AG09319 (cell line): Measurements from ENCODE around the gene TSACC.
"Not testable (repeated sequence)": the region's sequence is repeated elsewhere in the genome, so short reads cannot be mapped to it uniquely, and the experiment has no call there.

Experiments used
- DNase-seq: peaks from one replicate; pipeline ENCODE4 v3.0.0-alpha.2; 2010; ENCODE audit warnings: low read depth; ENCODE audit errors: extremely low read depth
- CTCF ChIP-seq: IDR thresholded peaks from 2 replicates; pipeline ENCODE4 v1.5.1; 2011; ENCODE audit warnings: low read depth, mild to moderate bottlenecking, inconsistent platforms, low read length, moderate library complexity

Gene TSACC

GRCh38 chr1:156336242-156336641 lies 2.1 kb upstream of the TSACC start:
- no peak for TF ChIP-seq CTCF
- no peak for DNase-seq

- no peak for DNase-seq
- no peak for TF ChIP-seq CTCF
These were observed 1.1 kb upstream of the TSACC start for GRCh38 chr1:156337052-156337887.

- no peak for DNase-seq
- TF ChIP-seq CTCF = peak; percentile 5
These were observed 492 bp upstream of the TSACC start for GRCh38 chr1:156337888-156338179.

GRCh38 chr1:156342166-156342955 lies 4.0 kb downstream of the TSACC start:
- no peak for TF ChIP-seq CTCF
- no peak for DNase-seq

- TF ChIP-seq CTCF = no peak
- DNase-seq = no peak
These were observed 6.1 kb downstream of the TSACC start for GRCh38 chr1:156344409-156344808.

GRCh38 chr1:156346035-156346434 lies 7.7 kb downstream of the TSACC start:
- DNase-seq = not testable (repeated sequence)

- peak; percentile 38 for DNase-seq
- TF ChIP-seq CTCF = no peak
These were observed 8.3 kb downstream of the TSACC start for GRCh38 chr1:156346636-156347035.
